ENCODE measurements around the gene NSL1.

DNA sequence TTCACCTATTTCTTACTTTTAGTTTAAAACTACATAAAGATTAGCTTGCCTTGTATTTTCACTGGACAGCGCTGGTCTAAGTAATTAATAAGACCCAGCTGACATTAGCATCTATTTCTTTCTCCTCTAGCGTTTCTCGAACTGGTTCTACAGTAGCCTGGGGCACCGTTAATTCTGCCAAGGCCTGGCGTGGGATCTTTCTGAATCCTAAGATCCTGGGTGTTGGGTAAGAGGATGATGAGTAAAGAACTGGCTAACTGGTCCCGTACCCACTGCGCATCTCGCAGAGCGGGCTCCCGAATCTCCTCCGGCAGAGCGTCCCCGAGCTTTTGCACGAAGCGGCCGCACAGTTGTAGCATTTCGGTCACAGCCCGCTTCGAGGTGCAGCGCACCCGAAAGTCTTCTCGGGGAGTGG is 309 bp downstream of the NSL1 start:
- TF ChIP-seq, protein P1, sequence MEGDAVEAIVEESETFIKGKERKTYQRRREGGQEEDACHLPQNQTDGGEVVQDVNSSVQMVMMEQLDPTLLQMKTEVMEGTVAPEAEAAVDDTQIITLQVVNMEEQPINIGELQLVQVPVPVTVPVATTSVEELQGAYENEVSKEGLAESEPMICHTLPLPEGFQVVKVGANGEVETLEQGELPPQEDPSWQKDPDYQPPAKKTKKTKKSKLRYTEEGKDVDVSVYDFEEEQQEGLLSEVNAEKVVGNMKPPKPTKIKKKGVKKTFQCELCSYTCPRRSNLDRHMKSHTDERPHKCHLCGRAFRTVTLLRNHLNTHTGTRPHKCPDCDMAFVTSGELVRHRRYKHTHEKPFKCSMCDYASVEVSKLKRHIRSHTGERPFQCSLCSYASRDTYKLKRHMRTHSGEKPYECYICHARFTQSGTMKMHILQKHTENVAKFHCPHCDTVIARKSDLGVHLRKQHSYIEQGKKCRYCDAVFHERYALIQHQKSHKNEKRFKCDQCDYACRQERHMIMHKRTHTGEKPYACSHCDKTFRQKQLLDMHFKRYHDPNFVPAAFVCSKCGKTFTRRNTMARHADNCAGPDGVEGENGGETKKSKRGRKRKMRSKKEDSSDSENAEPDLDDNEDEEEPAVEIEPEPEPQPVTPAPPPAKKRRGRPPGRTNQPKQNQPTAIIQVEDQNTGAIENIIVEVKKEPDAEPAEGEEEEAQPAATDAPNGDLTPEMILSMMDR (IDR thresholded peaks at IDR 0.05) = no peak
- TF ChIP-seq POLR2A (IDR thresholded peaks at IDR 0.05) = no peak

Data from tibial nerve (tissue), 3 donors.